Loucy (cell line): ENCODE measurements around the gene MISP.

ENCODE experiments used
- EZH2phosphoT487 ChIP-seq: fragments of 200-600 bp; IDR thresholded peaks from 2 replicates; pipeline ENCODE4 v1.6.1; 2018; ENCODE audit warnings: antibody characterized with exemption, mild to moderate bottlenecking, moderate library complexity, borderline replicate concordance
- TF ChIP-seq, protein P1 (sequence below): fragments of 200-600 bp; sonication (generic); conservative IDR thresholded peaks from 2 replicates; pipeline ENCODE4 v1.5.1; 2014; ENCODE audit warnings: mild to moderate bottlenecking, antibody characterized with exemption, low read length

- TF ChIP-seq, protein P1, sequence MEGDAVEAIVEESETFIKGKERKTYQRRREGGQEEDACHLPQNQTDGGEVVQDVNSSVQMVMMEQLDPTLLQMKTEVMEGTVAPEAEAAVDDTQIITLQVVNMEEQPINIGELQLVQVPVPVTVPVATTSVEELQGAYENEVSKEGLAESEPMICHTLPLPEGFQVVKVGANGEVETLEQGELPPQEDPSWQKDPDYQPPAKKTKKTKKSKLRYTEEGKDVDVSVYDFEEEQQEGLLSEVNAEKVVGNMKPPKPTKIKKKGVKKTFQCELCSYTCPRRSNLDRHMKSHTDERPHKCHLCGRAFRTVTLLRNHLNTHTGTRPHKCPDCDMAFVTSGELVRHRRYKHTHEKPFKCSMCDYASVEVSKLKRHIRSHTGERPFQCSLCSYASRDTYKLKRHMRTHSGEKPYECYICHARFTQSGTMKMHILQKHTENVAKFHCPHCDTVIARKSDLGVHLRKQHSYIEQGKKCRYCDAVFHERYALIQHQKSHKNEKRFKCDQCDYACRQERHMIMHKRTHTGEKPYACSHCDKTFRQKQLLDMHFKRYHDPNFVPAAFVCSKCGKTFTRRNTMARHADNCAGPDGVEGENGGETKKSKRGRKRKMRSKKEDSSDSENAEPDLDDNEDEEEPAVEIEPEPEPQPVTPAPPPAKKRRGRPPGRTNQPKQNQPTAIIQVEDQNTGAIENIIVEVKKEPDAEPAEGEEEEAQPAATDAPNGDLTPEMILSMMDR = no peak
- no peak for TF ChIP-seq EZH2phosphoT487
Observed at GRCh38 chr19:743168-743687, 7.7 kb upstream of the MISP start.
